SK-N-SH (cell line): ENCODE data around the gene CEP162. TPM values are rescaled to one million over a fixed set of nuclear protein-coding genes. Genes with fewer than 3 reads are reported as not detected.

Experiments
- CTCF ChIA-PET: fragments of 300-600, 350-600 bp; formaldehyde crosslinking; extraction: SDS; loops from one replicate; lab custom pipeline; 2021; lab: Yijun Ruan, JAX
- POLR2A ChIA-PET: fragments of 350-600 bp; sonication (Branson Sonifier 250); formaldehyde crosslinking; extraction: SDS; loops from one replicate; lab custom pipeline; 2020; ENCODE audit warnings: antibody characterized with exemption, inconsistent platforms; lab: Yijun Ruan, JAX
- DNase-seq: peaks from one replicate; pipeline ENCODE4 v3.0.0; 2012
- H2AFZ ChIP-seq: fragments of 200-600 bp; sonication (generic); 2 replicates; pipeline ENCODE4 v1.8.1; 2016; ENCODE audit warnings: antibody characterized with exemption, mild to moderate bottlenecking, low read depth
- H3F3A ChIP-seq: fragments of 200-600 bp; sonication (generic); replicated peaks from 2 replicates; pipeline ENCODE3; 2016; ENCODE audit warnings: antibody characterized with exemption, mild to moderate bottlenecking; ENCODE audit not compliant: insufficient read depth
- H3K27ac ChIP-seq, 2 experiments: fragments of 200-500 bp in 1 of 2; fragments of 200-600 bp in 1 of 2; sonication (Bioruptor generic) in 1 of 2; sonication (generic), shearing (Covaris generic) in 1 of 2; 2 replicates each; pipeline versions ENCODE4 v1.5.1 to v1.6.1; 2014 to 2016; ENCODE audit warnings: low read depth in 2 of 2, inconsistent platforms in 1 of 2, low read length in 1 of 2, mild to moderate bottlenecking in 1 of 2, mixed read lengths in 1 of 2
- H3K27me3 ChIP-seq: fragments of 200-600 bp; sonication (generic), shearing (Covaris generic); 2 replicates; pipeline ENCODE4 v1.6.1; 2016; ENCODE audit warnings: mixed run types; ENCODE audit not compliant: insufficient read depth
- H3K36me3 ChIP-seq, 2 experiments: fragments of 200-500 bp in 1 of 2; fragments of 200-600 bp in 1 of 2; sonication (Bioruptor generic) in 1 of 2; sonication (generic) in 1 of 2; replicated peaks in 1 of 2; 2 replicates each; pipeline versions ENCODE3 to v1.5.1; 2014 to 2016; ENCODE audit warnings: low read length in 1 of 2, mild to moderate bottlenecking in 1 of 2; ENCODE audit not compliant: insufficient read depth in 2 of 2, control insufficient read depth in 1 of 2
- H3K4me1 ChIP-seq, 2 experiments: fragments of 200-500 bp in 1 of 2; fragments of 200-600 bp in 1 of 2; sonication (Bioruptor generic) in 1 of 2; sonication (generic), shearing (Covaris generic) in 1 of 2; 2 replicates each; pipeline versions ENCODE4 v1.5.1 to v1.6.1; 2014 to 2016; ENCODE audit warnings: low read depth in 1 of 2, low read length in 1 of 2, mixed run types in 1 of 2; ENCODE audit not compliant: insufficient read depth in 2 of 2, control insufficient read depth in 1 of 2
- H3K4me2 ChIP-seq: fragments of 200-600 bp; sonication (generic), shearing (Covaris generic); 2 replicates; pipeline ENCODE4 v1.6.1; 2017; ENCODE audit warnings: mixed run types
- H3K4me3 ChIP-seq, 2 experiments: fragments of 200-500 bp in 1 of 2; fragments of 200-600 bp in 1 of 2; sonication (Bioruptor generic) in 1 of 2; sonication (generic), shearing (Covaris generic) in 1 of 2; 2 replicates each; pipeline versions ENCODE4 v1.5.1 to v1.8.1; 2014 to 2016; ENCODE audit warnings: low read depth in 2 of 2, inconsistent platforms in 1 of 2, low read length in 1 of 2, mild to moderate bottlenecking in 1 of 2, mixed read lengths in 1 of 2, moderate library complexity in 1 of 2
- H3K79me2 ChIP-seq: fragments of 200-600 bp; sonication (generic); 2 replicates; pipeline ENCODE4 v1.8.1; 2017; ENCODE audit warnings: mild to moderate bottlenecking; ENCODE audit not compliant: insufficient read depth
- H3K9ac ChIP-seq: fragments of 200-600 bp; sonication (generic); 2 replicates; pipeline ENCODE4 v1.6.1; 2017; ENCODE audit warnings: mixed run types
- H3K9me2 ChIP-seq: fragments of 200-600 bp; sonication (generic); 2 replicates; pipeline ENCODE4 v1.6.1; 2017; ENCODE audit warnings: mixed run types
- H3K9me3 ChIP-seq: fragments of 200-600 bp; sonication (generic); 2 replicates; pipeline ENCODE4 v1.6.1; 2017; ENCODE audit warnings: mixed run types, mild to moderate bottlenecking, moderate library complexity
- H4K20me1 ChIP-seq: fragments of 200-600 bp; sonication (generic); 2 replicates; pipeline ENCODE4 v1.6.1; 2017; ENCODE audit warnings: mild to moderate bottlenecking, mixed run types; ENCODE audit not compliant: insufficient read depth
- CHD2 ChIP-seq: fragments of 150-350 bp; IDR thresholded peaks from 2 replicates; pipeline ENCODE4 v1.6.1; 2018; ENCODE audit warnings: low read length; ENCODE audit not compliant: partially characterized antibody
- FOSL2 ChIP-seq: IDR thresholded peaks from 2 replicates; pipeline ENCODE4 v1.4.0; 2012; ENCODE audit warnings: low read depth, mild to moderate bottlenecking, moderate library complexity, borderline replicate concordance
- FOXM1 ChIP-seq: IDR thresholded peaks from 2 replicates; pipeline ENCODE4 v1.4.0; 2012; ENCODE audit warnings: low read depth, mild to moderate bottlenecking
- MXI1 ChIP-seq: IDR thresholded peaks from 2 replicates; pipeline ENCODE4 v1.6.1; 2012; ENCODE audit warnings: mild to moderate bottlenecking, low read depth, low read length, improper control_type of control experiment
- PBX3 ChIP-seq: IDR thresholded peaks from 2 replicates; pipeline ENCODE4; 2012
- REST ChIP-seq: IDR thresholded peaks from 2 replicates; pipeline ENCODE4 v1.6.1; 2012; ENCODE audit warnings: mild to moderate bottlenecking, low read depth, low read length, moderate library complexity
- RFX5 ChIP-seq: IDR thresholded peaks from 2 replicates; pipeline ENCODE4 v1.6.1; 2012; ENCODE audit warnings: mild to moderate bottlenecking, improper control_type of control experiment, low read length
- SIN3A ChIP-seq: IDR thresholded peaks from 2 replicates; pipeline ENCODE4 v1.6.1; 2012; ENCODE audit warnings: low read depth, mild to moderate bottlenecking, low read length, moderate library complexity, borderline replicate concordance
- YY1 ChIP-seq: IDR thresholded peaks from 2 replicates; pipeline ENCODE4 v1.4.0; 2012; ENCODE audit warnings: low read depth, mild to moderate bottlenecking
- WGBS: methylation state at CpG from one replicate; pipeline ENCODE4 v1.1.6; 2017; ENCODE audit warnings: low lambda C conversion rate; 5-methylcytosine and 5-hydroxymethylcytosine counted together
- polyA plus RNA-seq, 3 experiments: library from polyadenylated mRNA; depleted of rRNA; stranded (reverse); fragments of >200 nt; gene quantifications; 2 replicates each; pipeline ENCODE4 v1.2.3, GENCODE V29; 2012
- TF ChIP-seq, protein P1 (sequence below): fragments of 200-600 bp; sonication (generic); IDR thresholded peaks from 2 replicates; pipeline ENCODE4 v1.6.1; 2017; ENCODE audit warnings: antibody characterized with exemption, mild to moderate bottlenecking, moderate library complexity
- TF ChIP-seq, protein P2 (sequence below): fragments of 150-350 bp; IDR thresholded peaks from 2 replicates; pipeline ENCODE4 v1.6.1; 2017; ENCODE audit warnings: antibody characterized with exemption, low read length, low read depth, borderline replicate concordance

CEP162 gene
- polyA plus RNA-seq, 1 of the 3 experiments (the other 2 are of a cell fraction), result 1.2 TPM

DNA sequence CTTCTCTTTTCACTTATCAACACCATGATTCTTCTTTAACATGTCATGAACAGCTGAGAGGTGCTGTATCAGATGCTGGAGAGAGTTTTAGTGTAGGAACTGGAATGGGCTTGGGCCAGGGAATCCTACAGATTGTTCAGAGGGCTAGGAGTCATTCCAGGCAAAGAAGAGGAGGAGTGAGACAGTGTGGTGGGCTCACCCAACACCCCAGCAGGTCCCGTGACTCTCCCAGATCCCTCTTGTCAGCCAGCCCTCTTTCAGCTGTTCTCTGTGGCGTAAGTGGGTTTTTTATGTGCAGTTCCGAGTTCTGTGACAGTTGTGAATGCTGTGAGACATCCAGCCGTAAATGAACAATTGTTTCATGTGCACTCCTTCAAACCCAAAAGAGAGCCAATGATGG lies 31.4 kb upstream of the CEP162 start:
- Histone ChIP-seq H3K9ac (no peak overlapping the region), H2AFZ (no peak overlapping the region), H3K4me2 (peak overlapping the region; percentile 66), H3K4me3 (0 out of 4 replicates have a peak overlapping the region, but pooled peaks of 1 of the 2 experiments have one; percentile 39), H3F3A (no peaks in the 10 kb centered on the region), H3K9me3 (no peaks in the 10 kb centered on the region), H3K4me1 (peaks cover 0 to 3% of the 10 kb centered on the region in 2 experiments; a peak in 1 of 4 replicates), H3K9me2 (no peaks in the 10 kb centered on the region), H3K27me3 (no peaks in the 10 kb centered on the region; the same call in 1 of the 2 replicates), H3K79me2 (no peaks in the 10 kb centered on the region), H3K27ac (no peak overlapping the region), H4K20me1 (no peaks in the 10 kb centered on the region), H3K36me3 (no peaks in the 10 kb centered on the region)
- ChIA-PET POLR2A (no interaction called here), CTCF (no interaction called here)
- no peak for TF ChIP-seq RFX5
- no peak for TF ChIP-seq PBX3
- no peak for TF ChIP-seq MXI1
- no peak for TF ChIP-seq FOSL2
- TF ChIP-seq FOXM1, result no peak
- no peak for TF ChIP-seq CHD2
- TF ChIP-seq SIN3A, result no peak
- no peak for TF ChIP-seq YY1
- TF ChIP-seq, protein P1, sequence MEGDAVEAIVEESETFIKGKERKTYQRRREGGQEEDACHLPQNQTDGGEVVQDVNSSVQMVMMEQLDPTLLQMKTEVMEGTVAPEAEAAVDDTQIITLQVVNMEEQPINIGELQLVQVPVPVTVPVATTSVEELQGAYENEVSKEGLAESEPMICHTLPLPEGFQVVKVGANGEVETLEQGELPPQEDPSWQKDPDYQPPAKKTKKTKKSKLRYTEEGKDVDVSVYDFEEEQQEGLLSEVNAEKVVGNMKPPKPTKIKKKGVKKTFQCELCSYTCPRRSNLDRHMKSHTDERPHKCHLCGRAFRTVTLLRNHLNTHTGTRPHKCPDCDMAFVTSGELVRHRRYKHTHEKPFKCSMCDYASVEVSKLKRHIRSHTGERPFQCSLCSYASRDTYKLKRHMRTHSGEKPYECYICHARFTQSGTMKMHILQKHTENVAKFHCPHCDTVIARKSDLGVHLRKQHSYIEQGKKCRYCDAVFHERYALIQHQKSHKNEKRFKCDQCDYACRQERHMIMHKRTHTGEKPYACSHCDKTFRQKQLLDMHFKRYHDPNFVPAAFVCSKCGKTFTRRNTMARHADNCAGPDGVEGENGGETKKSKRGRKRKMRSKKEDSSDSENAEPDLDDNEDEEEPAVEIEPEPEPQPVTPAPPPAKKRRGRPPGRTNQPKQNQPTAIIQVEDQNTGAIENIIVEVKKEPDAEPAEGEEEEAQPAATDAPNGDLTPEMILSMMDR, result no peak
- no peak for TF ChIP-seq REST
- TF ChIP-seq, protein P2, sequence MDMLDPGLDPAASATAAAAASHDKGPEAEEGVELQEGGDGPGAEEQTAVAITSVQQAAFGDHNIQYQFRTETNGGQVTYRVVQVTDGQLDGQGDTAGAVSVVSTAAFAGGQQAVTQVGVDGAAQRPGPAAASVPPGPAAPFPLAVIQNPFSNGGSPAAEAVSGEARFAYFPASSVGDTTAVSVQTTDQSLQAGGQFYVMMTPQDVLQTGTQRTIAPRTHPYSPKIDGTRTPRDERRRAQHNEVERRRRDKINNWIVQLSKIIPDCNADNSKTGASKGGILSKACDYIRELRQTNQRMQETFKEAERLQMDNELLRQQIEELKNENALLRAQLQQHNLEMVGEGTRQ, result no peak
- DNase-seq, result no peak
- WGBS, result 59% methylated on average over 4 of the region's 4 CpGs
